Stimulated activated CD4-positive, alpha-beta T cell treated with anti-CD3 and anti-CD28 coated beads, Interleukin-1b, Interleukin-23, amount 100 ng/mL, for 48 hours (primary cell): ENCODE measurements around the gene TRAF3.
"Not testable (repeated sequence)": the region's sequence is repeated elsewhere in the genome, so short reads cannot be mapped to it uniquely, and the experiment has no call there.

ENCODE experiments used
- DNase-seq: peaks from one replicate; pipeline ENCODE4 v3.0.0-alpha.2; 2020

Gene TRAF3

DNA sequence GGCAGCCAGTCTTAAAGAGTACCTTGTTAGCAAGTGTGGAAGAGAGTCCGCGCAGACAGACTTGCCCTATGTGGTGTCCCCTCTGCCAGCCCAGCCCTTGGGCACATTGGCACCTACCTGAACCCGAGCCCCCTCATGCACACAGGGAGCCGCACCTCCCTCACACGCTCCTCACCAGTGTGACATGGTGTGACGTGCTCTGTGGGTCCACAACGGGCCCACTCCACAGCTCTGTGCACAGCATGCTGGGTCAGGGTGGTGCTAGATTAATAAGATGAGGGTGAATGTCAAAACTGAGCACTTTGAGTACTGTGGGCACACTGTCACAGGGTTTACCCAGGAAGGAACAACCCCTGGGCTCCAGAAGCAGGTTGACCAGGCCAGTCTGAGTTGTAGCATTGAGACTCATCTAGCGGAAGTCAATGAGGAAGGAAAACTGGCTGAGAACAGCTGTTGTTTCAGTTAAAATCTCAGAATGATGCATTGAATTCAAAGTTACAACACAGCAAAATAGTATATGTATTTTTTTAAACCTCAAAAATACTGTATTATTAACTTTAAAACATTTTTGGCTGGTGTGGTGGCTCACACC, 91.8 kb downstream of the TRAF3 start:
- DNase-seq, result no peak

GRCh38 chr14:102870246-102870645, 93.0 kb downstream of the TRAF3 start:
- no peak for DNase-seq

DNA sequence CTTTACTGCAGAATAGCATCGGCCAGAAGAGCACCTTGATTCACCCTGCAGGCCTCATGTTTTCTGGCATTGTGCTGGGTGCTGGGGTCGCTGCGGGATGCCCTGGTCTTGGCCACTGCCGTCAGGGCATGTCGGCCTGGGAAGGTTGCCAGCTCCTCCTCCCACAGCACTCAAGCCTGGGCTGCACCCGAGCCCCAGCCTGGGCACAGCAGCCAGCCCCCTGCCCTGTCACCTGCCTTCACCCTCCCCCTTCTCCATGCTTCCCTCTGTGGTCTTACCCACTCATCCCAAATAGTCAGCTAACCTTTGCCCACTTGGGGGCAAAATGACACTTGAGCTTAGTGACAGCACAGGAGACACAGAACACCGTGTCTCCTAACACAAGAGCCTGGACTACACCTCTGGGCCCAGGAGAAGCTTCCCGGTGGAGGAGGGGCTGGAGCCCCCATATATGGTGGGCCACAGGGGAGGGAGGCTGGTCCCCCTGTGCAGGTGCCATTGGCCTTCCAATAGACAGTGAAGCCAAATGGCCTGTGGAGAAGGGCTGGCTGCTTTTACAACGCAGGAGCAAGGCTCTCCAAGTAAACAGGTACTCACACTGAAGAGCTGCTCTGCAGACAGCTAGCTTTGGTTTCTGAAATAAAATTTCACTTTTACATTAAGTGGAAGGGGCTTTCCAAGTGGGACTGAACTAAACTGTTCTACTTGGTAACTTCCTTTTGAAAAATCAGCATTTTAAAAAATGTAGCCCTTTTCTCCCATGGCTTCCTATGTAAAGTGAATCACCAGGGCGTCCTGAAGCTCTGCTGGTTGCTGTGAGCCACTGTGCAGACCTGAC, 94.0 kb downstream of the TRAF3 start:
- DNase-seq, result no peak

GRCh38 chr14:102872020-102872419, 94.8 kb downstream of the TRAF3 start:
- DNase-seq, result no peak

DNA sequence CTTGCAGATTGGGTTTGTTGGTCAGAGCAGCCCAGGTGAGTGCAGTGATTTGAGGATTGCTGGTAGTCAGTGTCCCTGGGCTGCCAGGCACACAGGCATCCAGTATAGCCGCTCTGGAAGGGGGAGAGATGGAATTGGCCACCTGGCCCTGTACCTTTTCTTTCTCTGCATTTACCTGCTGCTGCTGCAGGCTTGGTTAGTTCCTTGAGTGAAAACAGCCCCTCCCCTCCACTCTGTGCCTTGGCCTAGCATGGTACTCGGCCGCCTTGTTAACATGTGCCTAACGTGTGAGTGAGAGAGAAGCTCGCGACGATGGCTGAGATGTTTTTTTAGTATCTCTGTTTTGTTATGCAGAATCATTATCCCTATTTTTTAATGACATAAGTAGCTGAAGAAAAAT, 95.9 kb downstream of the TRAF3 start:
- DNase-seq, result no peak

DNA sequence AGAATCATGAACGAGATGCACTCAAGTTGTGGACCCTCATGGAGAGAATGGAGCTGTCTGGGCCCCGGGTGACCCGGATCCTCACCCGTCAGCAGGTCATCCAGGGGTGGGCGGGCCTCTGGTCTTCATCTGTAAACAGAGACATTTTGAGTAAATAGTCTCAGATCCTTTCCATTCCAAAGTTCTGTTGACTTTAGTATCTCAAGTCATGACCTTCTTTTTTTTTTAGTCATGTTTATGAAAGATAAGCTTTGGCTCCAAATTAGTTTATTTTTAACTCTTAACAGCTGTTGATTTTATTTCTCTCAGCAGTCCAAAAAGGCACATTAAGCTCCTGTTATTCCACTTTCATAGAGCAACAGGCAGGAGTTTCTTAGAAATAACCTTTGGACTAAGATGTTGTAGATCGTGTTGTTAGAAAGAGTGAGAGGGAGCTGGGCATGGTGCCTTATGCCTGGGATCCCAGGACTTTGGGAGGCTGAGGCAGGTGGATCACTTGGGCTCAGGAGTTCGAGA, 96.4 kb downstream of the TRAF3 start:
- no peak for DNase-seq

GRCh38 chr14:102875652-102876051, 98.4 kb downstream of the TRAF3 start:
- no peak for DNase-seq

GRCh38 chr14:102877511-102877910, 100.3 kb downstream of the TRAF3 start:
- not testable (repeated sequence) for DNase-seq

GRCh38 chr14:102878174-102878969, 101.1 kb downstream of the TRAF3 start:
- DNase-seq, result no peak

DNA sequence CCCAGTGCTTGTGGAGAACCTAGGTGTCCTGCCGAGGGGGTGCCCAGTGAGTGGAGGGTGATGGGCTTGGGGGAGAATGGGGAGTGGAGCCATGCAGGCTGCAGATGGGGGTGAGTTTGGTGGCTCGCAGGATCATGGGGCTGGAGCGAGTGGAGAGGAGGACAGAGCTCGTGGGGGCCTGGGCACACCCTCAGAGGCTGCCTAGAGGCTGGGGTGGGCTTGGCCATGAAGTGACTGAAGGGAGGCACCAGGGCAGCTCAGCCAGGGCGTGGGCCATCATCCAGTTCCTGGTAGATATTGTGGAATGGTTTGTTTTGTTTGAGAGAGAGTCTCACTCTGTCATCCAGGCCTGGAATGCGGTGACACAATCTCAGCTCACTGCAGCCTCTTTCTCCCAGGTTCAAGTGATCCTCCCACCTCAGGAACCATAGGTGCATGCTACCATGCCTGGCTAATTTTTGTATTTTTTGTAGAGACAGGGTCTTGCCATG, 101.8 kb downstream of the TRAF3 start:
- DNase-seq, result no peak

GRCh38 chr14:102882226-102882906, 105.1 kb downstream of the TRAF3 start:
- DNase-seq, result no peak

DNA sequence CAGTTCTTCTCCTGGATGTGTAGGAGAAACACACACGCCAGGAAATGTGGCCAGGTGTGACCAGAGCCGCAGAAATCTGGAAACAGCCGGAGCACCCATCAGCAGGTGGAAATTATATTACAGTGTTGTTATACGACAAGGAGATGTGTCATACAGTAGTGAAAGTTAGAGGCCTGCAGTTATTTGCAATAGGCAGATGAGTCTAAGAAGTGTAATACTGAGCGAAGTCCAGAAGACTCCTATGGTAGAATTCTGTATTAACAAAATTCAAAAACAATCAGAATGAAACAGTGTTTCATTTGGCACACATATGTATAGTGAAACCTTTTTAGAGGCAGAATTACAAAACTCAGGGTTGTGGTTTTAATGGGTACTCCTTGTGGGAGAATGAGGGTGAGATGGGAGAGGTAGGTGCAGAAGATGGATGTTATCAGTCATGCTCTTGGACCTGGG, 105.9 kb downstream of the TRAF3 start:
- peak; percentile 27 for DNase-seq

GRCh38 chr14:102883554-102883953, 106.3 kb downstream of the TRAF3 start:
- no peak for DNase-seq

DNA sequence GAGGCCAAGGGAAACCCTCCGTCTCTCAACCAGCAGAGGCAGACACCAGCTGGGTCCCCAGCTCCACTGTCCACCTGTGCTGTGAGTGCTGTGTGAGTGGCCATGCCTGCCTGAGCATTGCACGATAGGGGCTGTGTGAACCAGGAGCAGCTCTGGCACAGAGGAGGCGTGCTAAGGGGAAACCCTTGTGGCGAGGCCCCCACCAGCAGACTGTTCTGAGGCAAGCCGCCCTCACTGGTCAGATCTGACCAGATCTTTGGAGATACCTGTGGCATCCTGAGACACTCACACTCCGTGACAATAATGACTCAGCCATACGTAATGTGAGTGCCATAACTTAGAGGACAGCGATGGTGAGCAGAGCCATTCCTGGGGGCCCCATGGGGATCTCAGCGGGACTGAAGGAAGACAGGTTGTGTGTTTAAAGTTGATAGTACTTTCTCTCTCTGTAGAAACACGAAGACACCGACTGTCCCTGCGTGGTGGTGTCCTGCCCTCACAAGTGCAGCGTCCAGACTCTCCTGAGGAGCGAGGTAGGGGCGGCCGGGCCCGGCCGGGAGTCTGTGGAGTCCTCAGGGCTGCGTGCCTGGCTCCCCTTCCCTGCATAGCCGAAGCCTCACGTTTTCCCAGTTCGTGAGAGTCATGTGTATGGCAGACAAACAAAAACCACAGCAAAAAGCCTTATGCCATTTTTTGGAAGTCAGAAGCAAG, 108.6 kb downstream of the TRAF3 start:
- DNase-seq, result no peak

DNA sequence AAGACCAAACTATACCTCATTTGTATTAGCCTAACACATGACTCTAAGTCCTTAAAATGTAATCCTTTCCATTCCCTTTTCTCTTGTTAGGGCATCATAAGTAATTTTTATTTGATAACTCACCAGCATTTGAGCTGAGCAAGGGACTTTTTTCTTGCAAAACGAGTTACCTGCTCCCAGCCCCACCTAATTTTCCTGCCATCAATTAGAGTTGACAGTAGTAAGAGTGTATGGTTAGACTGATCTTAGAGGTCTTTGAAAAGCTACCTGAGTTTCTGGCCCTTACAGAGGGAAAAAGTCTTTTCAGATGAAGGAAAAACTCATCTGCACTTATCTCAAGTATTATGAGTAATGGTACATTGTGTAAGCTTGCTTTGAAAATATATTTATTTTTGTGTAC, 111.5 kb downstream of the TRAF3 start:
- DNase-seq, result no peak

DNA sequence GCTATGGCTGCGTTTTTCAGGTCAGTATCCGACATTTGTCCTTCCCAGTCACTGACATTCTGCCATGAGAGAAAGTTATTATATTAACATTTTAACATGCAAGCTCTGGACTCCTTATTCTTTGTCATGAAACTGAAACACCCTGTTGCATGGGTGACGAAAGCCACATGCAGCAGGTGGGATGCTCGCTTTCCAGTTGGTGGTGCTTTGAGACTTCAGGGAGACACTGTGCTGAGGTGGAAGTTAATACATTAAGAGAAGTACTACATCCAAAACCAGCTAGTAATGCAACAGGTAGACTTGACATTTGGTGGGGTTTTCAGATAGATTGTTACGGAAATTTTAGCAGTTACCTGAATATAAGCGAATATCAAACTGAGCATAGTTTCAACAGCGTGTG, 112.4 kb downstream of the TRAF3 start:
- no peak for DNase-seq

- DNase-seq, result no peak
These were observed 113.9 kb downstream of the TRAF3 start for GRCh38 chr14:102891111-102891510.

GRCh38 chr14:102891556-102891955, 114.3 kb downstream of the TRAF3 start:
- no peak for DNase-seq

DNA sequence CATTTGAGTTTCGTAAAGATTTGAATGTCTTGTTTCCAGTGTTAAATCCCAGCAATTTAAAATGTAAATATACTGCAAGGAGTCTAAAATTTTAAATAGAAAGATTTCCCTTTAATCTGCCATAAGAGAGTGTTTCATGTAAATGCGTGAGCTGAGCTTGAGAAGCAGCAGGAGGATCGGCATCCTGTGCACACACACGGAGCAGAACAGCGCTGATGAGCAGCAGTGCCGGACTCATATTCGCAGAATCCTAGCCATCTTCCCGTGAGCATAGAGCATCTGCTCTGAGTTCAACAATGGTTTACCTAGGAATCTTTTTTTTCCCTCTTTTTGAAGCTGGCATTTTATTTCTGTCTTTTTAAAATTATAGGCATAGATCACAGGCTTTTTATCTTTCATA, 115.4 kb downstream of the TRAF3 start:
- no peak for DNase-seq

- no peak for DNase-seq
These were observed 116.2 kb downstream of the TRAF3 start for GRCh38 chr14:102893452-102893851.

- not testable (repeated sequence) for DNase-seq
These were observed 119.5 kb downstream of the TRAF3 start for GRCh38 chr14:102896735-102897134.
